Left lung (tissue), 10 donors: Measurements from ENCODE around the gene WDR70. TPM values are rescaled to one million over a fixed set of nuclear protein-coding genes. Genes with fewer than 3 reads are reported as not detected.
"Not testable (repeated sequence)": the region's sequence is repeated elsewhere in the genome, so short reads cannot be mapped to it uniquely, and the experiment has no call there.

Experiments used
- ATAC-seq: fragments of 200-7000 bp; cut with Tn5 transposase; one replicate; pipeline ENCODE4 v1.9.1; 2020; ENCODE audit warnings: moderate library complexity
- DNase-seq, 4 donors: peaks; one replicate each; pipeline ENCODE4 v3.0.0-alpha.2; 2013 to 2020
- H3K27ac ChIP-seq, 2 donors: fragments of 200-600 bp; sonication (generic) in 1 of 2; one replicate each; pipeline versions ENCODE4 v1.5.0 to v1.8.0; 2020 to 2021
- H3K27me3 ChIP-seq, 2 donors: fragments of 200-600 bp; sonication (generic) in 1 of 2; one replicate each; pipeline versions ENCODE4 v1.5.0 to v1.8.0; 2020 to 2021
- H3K36me3 ChIP-seq, 2 donors: fragments of 200-600 bp; sonication (generic) in 1 of 2; one replicate each; pipeline versions ENCODE4 v1.5.0 to v1.8.0; 2020 to 2021
- H3K4me1 ChIP-seq, 2 donors: fragments of 200-600 bp; one replicate each; pipeline ENCODE4 v1.8.0; 2021
- H3K4me3 ChIP-seq, 2 donors: fragments of 200-600 bp; sonication (generic) in 1 of 2; one replicate each; pipeline versions ENCODE4 v1.5.0 to v1.8.0; 2020 to 2021; ENCODE audit warnings: mild to moderate bottlenecking in 1 of 2
- H3K9me3 ChIP-seq, 2 donors: fragments of 200-600 bp; sonication (generic) in 1 of 2; one replicate each; pipeline versions ENCODE4 v1.5.0 to v1.8.0; 2020 to 2021
- CTCF ChIP-seq, 2 donors: fragments of 200-600 bp; sonication (generic) in 1 of 2; IDR thresholded peaks; one replicate each; pipeline versions ENCODE4 v1.5.0 to v1.8.0; 2021; ENCODE audit warnings: antibody characterized with exemption in 2 of 2
- intact Hi-C, 2 donors: fragments of 100-400 bp; cut with DNase I; formaldehyde crosslinking; loops; one replicate each; pipeline versions ENCODE4 v1.11.2 to v1.14.2; 2022
- polyA plus RNA-seq, 6 donors: library from polyadenylated mRNA; unstranded; fragments of 120-200 nt; gene quantifications; one replicate each; pipeline ENCODE4 v1.2.1, GENCODE V29; 2013; ENCODE audit not compliant: insufficient read length in 6 of 6
- total RNA-seq, 2 donors: library from RNA; stranded (reverse); fragmentation: NEBNext Ultra II Directional; extraction: Animal tissue kit (Norgen Biotek cat#: 25700); gene quantifications; one replicate each; pipeline ENCODE4 v1.2.1, GENCODE V29; 2021
- donor health status: DM: no; HTN: yes; CAD: no.
- donor health status: DM: no; HTN: no; CAD: no.

Gene WDR70
- total and polyA plus RNA-seq, 8 donors = 21.9 to 59.2 (median 47.5) TPM

- DNase-seq = no peak
- no peaks in the 10 kb centered on the region for H3K27me3 ChIP-seq
- H3K27ac ChIP-seq = no peak overlapping the region
- intact Hi-C loops = no loop called here
- peaks cover 0 to 5% of the 10 kb centered on the region in 2 donors for H3K36me3 ChIP-seq
- peaks cover 0 to 17% of the 10 kb centered on the region in 2 donors for H3K9me3 ChIP-seq
- no peak for TF ChIP-seq CTCF (IDR thresholded peaks at IDR 0.05)
- ATAC-seq = no peak
- no peak overlapping the region for H3K4me3 ChIP-seq
- no peaks in the 10 kb centered on the region for H3K4me1 ChIP-seq
Observed at GRCh38 chr5:37645707-37646106, 266.6 kb downstream of the WDR70 start.

GRCh38 chr5:37654566-37654965 lies 275.4 kb downstream of the WDR70 start:
- H3K36me3 ChIP-seq, DNase-seq, H3K4me1 ChIP-seq, H3K27ac ChIP-seq, H3K4me3 ChIP-seq, H3K9me3 ChIP-seq, ATAC-seq, intact Hi-C loops, H3K27me3 ChIP-seq: not testable (repeated sequence)

- intact Hi-C loops = no loop called here
- H3K27me3 ChIP-seq = no peaks in the 10 kb centered on the region
- TF ChIP-seq CTCF (IDR thresholded peaks at IDR 0.05) = no peak
- no peak overlapping the region for H3K27ac ChIP-seq
- no peaks in the 10 kb centered on the region for H3K36me3 ChIP-seq
- H3K9me3 ChIP-seq = peaks cover 0 to 8% of the 10 kb centered on the region in 2 donors
- ATAC-seq = no peak
- H3K4me3 ChIP-seq = no peak overlapping the region
- DNase-seq = no peak
- no peaks in the 10 kb centered on the region for H3K4me1 ChIP-seq
Observed at GRCh38 chr5:37657046-37657445, 277.9 kb downstream of the WDR70 start.

- Histone ChIP-seq H3K36me3 (no peaks in the 10 kb centered on the region), H3K9me3 (peaks cover 0 to 4% of the 10 kb centered on the region in 2 donors), H3K4me1 (no peaks in the 10 kb centered on the region), H3K27me3 (no peaks in the 10 kb centered on the region), H3K4me3 (no peak overlapping the region), H3K27ac (no peak overlapping the region)
- no peak for ATAC-seq
- TF ChIP-seq CTCF (IDR thresholded peaks at IDR 0.05) = no peak
- intact Hi-C loops = no loop called here
- DNase-seq = no peak
Observed at GRCh38 chr5:37658440-37658839, 279.3 kb downstream of the WDR70 start.

GRCh38 chr5:37660319-37660718 lies 281.2 kb downstream of the WDR70 start:
- H3K9me3 ChIP-seq = no peaks in the 10 kb centered on the region
- H3K4me3 ChIP-seq = no peak overlapping the region
- no peak for DNase-seq
- no peaks in the 10 kb centered on the region for H3K4me1 ChIP-seq
- intact Hi-C loops = no loop called here
- no peaks in the 10 kb centered on the region for H3K36me3 ChIP-seq
- H3K27ac ChIP-seq = no peak overlapping the region
- no peak for TF ChIP-seq CTCF (IDR thresholded peaks at IDR 0.05)
- no peak for ATAC-seq
- no peaks in the 10 kb centered on the region for H3K27me3 ChIP-seq

GRCh38 chr5:37661227-37661920 lies 282.3 kb downstream of the WDR70 start:
- Histone ChIP-seq H3K9me3 (no peaks in the 10 kb centered on the region), H3K4me1 (peaks cover 0 to 6% of the 10 kb centered on the region in 2 donors), H3K4me3 (no peak overlapping the region), H3K36me3 (no peaks in the 10 kb centered on the region), H3K27ac (no peak overlapping the region), H3K27me3 (no peaks in the 10 kb centered on the region)
- intact Hi-C loops = no loop called here
- DNase-seq (no peak), ATAC-seq (no peak)
- TF ChIP-seq CTCF (IDR thresholded peaks at IDR 0.05) = no peak
